Breast epithelium (tissue), 4 donors: ENCODE results near the gene MAP2K5. TPM values are rescaled to one million over a fixed set of nuclear protein-coding genes. Genes with fewer than 3 reads are reported as not detected.

Experiments used
- DNase-seq, 2 donors: peaks; one replicate each; pipeline ENCODE4 v3.0.0-alpha.2; 2019; ENCODE audit warnings: low spot score in 2 of 2
- H3K27ac ChIP-seq, 2 donors: fragments of 200-600 bp; sonication (generic) in 1 of 2; one replicate each; pipeline ENCODE4 v1.5.1; 2016 to 2019; ENCODE audit warnings: mild to moderate bottlenecking in 1 of 2
- H3K27me3 ChIP-seq, 2 donors: fragments of 200-600 bp; sonication (generic) in 1 of 2; one replicate each; pipeline versions ENCODE4 v1.5.1 to v1.6.0; 2017 to 2019; ENCODE audit warnings: control low read depth in 1 of 2, mild to moderate bottlenecking in 1 of 2
- H3K36me3 ChIP-seq: fragments of 200-600 bp; one replicate; pipeline ENCODE4 v1.5.1; 2019
- H3K4me1 ChIP-seq, 2 donors: fragments of 200-600 bp; sonication (generic); one replicate each; pipeline ENCODE4 v1.5.1; 2016 to 2019; ENCODE audit warnings: control low read depth in 1 of 2
- H3K4me3 ChIP-seq, 3 donors: fragments of 200-600 bp; sonication (generic); 1 replicate in 2 of 3; 2 replicates in 1 of 3; pipeline ENCODE4 v1.5.1; 2016 to 2019; ENCODE audit warnings: mild to moderate bottlenecking in 3 of 3, moderate library complexity in 2 of 3
- H3K9me3 ChIP-seq, 2 donors: fragments of 200-600 bp; sonication (generic) in 1 of 2; one replicate each; pipeline ENCODE4 v1.5.1; 2016 to 2019; ENCODE audit warnings: control low read depth in 1 of 2
- POLR2A ChIP-seq: fragments of 450-650 bp; IDR thresholded peaks from one replicate; pipeline ENCODE4 v1.6.1; 2016; ENCODE audit warnings: antibody characterized with exemption, mild to moderate bottlenecking, moderate library complexity
- POLR2AphosphoS5 ChIP-seq, 3 donors: sonication (generic); formaldehyde crosslinking; IDR thresholded peaks; one replicate each; pipeline ENCODE4 v1.6.1; 2017; ENCODE audit warnings: antibody characterized with exemption in 3 of 3
- intact Hi-C: fragments of 100-400 bp; cut with DNase I; formaldehyde crosslinking; loops from one replicate; pipeline ENCODE4 v1.15.1; 2023; ENCODE audit warnings: low total_unique reads
- total RNA-seq, 3 donors: library from RNA; depleted of rRNA; stranded (reverse); fragments of >200 nt; gene quantifications; one replicate each; pipeline ENCODE4 v1.1.0, GENCODE V29; 2016
- TF ChIP-seq, protein P1 (sequence below), 3 donors: fragments of 450-650 bp; IDR thresholded peaks; one replicate each; pipeline ENCODE4 v1.5.1; 2016 to 2017; ENCODE audit warnings: antibody characterized with exemption in 3 of 3, mild to moderate bottlenecking in 3 of 3, moderate library complexity in 3 of 3

Gene MAP2K5
- total RNA-seq, 3 donors from 2014 or later: 13.8 to 15.1 (median 14.0) TPM

DNA sequence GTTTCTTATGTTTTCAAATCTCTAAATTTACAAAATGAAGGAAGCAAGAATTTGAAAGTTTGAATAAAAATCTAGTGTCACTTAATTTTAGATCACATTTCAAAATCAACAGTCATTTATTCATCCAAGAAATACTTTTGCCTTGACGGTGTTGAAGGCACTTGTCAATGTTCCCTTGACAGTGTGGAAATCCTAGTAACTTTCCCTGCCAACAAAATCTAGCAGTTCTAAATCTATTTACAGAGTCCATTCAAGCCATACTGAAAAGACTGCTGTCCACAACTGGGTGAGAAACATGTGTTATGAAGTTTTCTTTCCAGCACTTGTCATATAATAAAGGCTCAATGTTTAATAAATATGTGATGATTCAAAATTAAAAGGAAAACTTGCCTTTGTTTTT, 8.6 kb upstream of the MAP2K5 start:
- intact Hi-C loops: no loop called here
- Histone ChIP-seq H3K9me3 (no peaks in the 10 kb centered on the region), H3K36me3 (no peaks in the 10 kb centered on the region), H3K4me1 (no peaks in the 10 kb centered on the region), H3K27ac (no peak overlapping the region), H3K4me3 (no peak overlapping the region), H3K27me3 (no peaks in the 10 kb centered on the region)
- DNase-seq: no peak
- TF ChIP-seq, protein P1, sequence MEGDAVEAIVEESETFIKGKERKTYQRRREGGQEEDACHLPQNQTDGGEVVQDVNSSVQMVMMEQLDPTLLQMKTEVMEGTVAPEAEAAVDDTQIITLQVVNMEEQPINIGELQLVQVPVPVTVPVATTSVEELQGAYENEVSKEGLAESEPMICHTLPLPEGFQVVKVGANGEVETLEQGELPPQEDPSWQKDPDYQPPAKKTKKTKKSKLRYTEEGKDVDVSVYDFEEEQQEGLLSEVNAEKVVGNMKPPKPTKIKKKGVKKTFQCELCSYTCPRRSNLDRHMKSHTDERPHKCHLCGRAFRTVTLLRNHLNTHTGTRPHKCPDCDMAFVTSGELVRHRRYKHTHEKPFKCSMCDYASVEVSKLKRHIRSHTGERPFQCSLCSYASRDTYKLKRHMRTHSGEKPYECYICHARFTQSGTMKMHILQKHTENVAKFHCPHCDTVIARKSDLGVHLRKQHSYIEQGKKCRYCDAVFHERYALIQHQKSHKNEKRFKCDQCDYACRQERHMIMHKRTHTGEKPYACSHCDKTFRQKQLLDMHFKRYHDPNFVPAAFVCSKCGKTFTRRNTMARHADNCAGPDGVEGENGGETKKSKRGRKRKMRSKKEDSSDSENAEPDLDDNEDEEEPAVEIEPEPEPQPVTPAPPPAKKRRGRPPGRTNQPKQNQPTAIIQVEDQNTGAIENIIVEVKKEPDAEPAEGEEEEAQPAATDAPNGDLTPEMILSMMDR (IDR thresholded peaks at IDR 0.05): no peak
- no peak for TF ChIP-seq POLR2AphosphoS5 (IDR thresholded peaks at IDR 0.05)
- TF ChIP-seq POLR2A: no peak

- no peaks in the 10 kb centered on the region for H3K36me3 ChIP-seq
- TF ChIP-seq, protein P1 (IDR thresholded peaks at IDR 0.05): no peak
- no peak for TF ChIP-seq POLR2A
- no peak for TF ChIP-seq POLR2AphosphoS5 (IDR thresholded peaks at IDR 0.05)
- H3K27me3 ChIP-seq: no peaks in the 10 kb centered on the region
- no peak for DNase-seq
- H3K4me1 ChIP-seq: no peaks in the 10 kb centered on the region
- no peak overlapping the region for H3K4me3 ChIP-seq
- H3K27ac ChIP-seq: no peak overlapping the region
- intact Hi-C loops: no loop called here
- no peaks in the 10 kb centered on the region for H3K9me3 ChIP-seq
Measured at GRCh38 chr15:67534360-67534759, 8.1 kb upstream of the MAP2K5 start.

DNA sequence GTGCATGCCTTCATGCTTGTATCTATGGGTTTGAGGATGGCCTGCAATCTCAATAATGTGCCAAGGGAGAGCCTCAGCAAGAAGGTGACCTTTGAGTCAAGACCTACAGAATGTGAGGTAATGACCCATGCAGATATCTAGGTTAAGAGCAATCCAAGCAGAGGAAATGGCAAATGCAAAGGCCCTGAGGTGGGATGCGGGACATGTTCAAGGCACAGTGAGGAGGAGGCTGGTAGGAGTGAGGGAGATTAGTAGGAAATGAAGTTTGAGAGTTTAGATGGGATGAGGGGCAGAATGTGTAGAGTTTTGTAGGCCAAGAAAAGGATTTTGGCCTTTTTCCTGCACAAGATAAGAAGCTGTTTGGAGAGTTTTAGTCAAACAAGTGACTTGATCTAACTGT, 4.7 kb upstream of the MAP2K5 start:
- H3K27ac ChIP-seq: no peak overlapping the region
- no peaks in the 10 kb centered on the region for H3K9me3 ChIP-seq
- no peaks in the 10 kb centered on the region for H3K4me1 ChIP-seq
- DNase-seq: no peak
- no peaks in the 10 kb centered on the region for H3K36me3 ChIP-seq
- intact Hi-C loops: no loop called here
- TF ChIP-seq POLR2AphosphoS5 (IDR thresholded peaks at IDR 0.05) (no peak), POLR2A (no peak)
- TF ChIP-seq, protein P1 (IDR thresholded peaks at IDR 0.05): no peak
- no peak overlapping the region for H3K4me3 ChIP-seq
- no peaks in the 10 kb centered on the region for H3K27me3 ChIP-seq

GRCh38 chr15:67543348-67543718, 830 bp downstream of the MAP2K5 start:
- Histone ChIP-seq H3K27ac (peak overlapping the region; percentile 84 to 91), H3K27me3 (no peaks in the 10 kb centered on the region), H3K4me3 (peak overlapping the region; percentile 86 to 99 (median 87)), H3K36me3 (no peaks in the 10 kb centered on the region), H3K4me1 (no peaks in the 10 kb centered on the region), H3K9me3 (no peaks in the 10 kb centered on the region)
- intact Hi-C loops: no loop called here
- TF ChIP-seq POLR2A (no peak), POLR2AphosphoS5 (IDR thresholded peaks at IDR 0.05) (no peak)
- TF ChIP-seq, protein P1 (IDR thresholded peaks at IDR 0.05): no peak
- DNase-seq: no peak

GRCh38 chr15:67544475-67544874, 2.0 kb downstream of the MAP2K5 start:
- DNase-seq: no peak
- Histone ChIP-seq H3K4me1 (no peaks in the 10 kb centered on the region), H3K36me3 (no peaks in the 10 kb centered on the region), H3K9me3 (no peaks in the 10 kb centered on the region), H3K27me3 (no peaks in the 10 kb centered on the region), H3K4me3 (no peak overlapping the region), H3K27ac (no peak overlapping the region)
- TF ChIP-seq POLR2A: no peak
- no peak for TF ChIP-seq POLR2AphosphoS5 (IDR thresholded peaks at IDR 0.05)
- TF ChIP-seq, protein P1 (IDR thresholded peaks at IDR 0.05): no peak
- intact Hi-C loops: no loop called here
